DLD1 (cell line): ENCODE measurements around the gene ADAM12.

Experiments
- in situ Hi-C: cut with HindIII; loops from 2 replicates; pipeline ENCODE4 v1.10.0; 2017; ENCODE audit warnings: low sequenced_read_pairs

Gene ADAM12

DNA sequence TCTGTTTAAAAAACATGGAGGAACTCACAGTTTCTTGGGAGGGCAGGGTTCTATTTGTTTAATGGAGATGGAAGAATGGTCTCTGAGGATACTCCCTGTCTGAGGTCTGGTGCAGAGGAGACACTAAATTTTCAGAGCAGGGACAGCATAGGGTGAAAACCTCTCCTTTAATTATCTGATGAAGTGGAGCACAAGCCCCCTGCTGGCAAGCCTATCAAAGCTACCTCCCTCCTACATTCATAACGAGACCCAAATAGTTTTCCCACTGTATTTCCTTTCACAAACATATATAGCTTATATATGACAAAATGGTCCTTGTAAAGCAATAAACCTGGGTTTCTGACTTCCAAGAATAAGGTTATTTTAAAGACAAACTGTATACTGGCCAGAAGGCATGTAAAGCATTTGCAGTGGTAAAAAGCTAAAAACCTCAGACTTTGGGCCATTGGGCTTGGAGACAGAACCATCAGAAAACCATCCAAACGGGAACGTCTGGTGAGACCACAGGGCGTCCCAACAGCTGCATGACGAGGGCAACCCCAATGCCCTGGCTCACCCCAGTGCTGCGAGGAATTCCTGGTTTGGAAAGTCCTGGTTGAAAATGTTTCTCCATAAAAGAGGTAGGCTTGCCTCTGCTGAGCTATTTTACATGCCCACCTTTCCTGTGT lies 290.6 kb downstream of the ADAM12 start:
- in situ Hi-C loops, result no loop called here

DNA sequence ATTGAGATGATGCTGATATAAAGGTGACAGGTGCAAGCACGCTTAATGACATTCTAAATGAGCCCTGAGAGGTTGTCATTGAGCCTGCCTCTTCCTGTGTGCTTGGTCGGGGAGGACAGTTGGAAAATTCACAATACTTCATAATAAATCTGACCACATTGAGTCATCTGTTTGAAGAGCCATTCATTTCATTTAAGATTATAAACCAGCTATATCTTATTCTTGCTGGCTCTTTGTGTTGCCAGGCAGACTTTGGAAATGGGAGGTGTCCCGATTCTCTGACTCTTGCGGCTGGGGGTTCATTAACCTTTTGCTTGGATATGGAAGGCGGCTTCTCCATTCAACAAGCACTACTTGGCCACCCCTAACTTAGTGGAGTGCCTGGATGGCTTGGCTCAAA lies 293.7 kb downstream of the ADAM12 start:
- in situ Hi-C loops, result no loop called here

DNA sequence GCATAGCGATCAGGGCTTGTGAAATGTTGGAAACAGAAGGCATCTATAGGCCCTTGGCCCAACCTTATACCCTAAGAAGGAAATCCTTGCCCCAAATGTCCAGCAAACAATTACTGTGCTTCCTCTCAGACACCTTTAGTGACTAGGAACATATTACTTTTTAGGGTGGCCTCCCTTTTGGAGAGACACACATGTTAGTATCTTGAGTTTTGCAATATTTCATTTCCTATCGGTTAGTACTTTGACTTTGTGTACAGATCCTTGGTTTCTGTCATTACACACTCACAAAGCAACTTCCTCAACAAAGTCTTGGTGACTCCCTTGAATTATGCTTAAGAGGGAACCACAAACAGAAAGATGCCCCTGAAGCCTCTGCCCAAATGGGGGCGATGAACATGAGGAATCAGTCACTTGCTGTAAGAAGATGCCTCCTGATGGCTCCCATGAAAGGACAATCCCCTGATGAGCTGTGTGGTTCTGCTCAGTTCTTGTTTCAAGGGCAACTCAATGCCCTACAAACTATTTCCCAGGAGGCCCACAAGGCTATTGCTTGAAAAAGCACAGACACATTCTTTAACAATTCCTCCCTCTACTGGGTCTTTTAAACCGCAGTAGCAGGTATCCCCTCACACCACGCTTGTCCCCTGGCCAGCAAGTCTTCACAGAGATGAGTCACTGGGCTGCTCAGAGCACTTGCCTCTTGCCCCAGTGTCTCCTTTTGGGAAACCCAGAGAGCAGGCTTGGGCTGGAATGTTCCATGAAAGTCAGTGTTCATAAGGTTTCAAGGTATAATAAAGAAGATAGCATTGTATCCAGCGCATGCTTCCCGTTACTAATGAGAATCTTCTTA lies 295.7 kb downstream of the ADAM12 start:
- in situ Hi-C loops, result no loop called here

DNA sequence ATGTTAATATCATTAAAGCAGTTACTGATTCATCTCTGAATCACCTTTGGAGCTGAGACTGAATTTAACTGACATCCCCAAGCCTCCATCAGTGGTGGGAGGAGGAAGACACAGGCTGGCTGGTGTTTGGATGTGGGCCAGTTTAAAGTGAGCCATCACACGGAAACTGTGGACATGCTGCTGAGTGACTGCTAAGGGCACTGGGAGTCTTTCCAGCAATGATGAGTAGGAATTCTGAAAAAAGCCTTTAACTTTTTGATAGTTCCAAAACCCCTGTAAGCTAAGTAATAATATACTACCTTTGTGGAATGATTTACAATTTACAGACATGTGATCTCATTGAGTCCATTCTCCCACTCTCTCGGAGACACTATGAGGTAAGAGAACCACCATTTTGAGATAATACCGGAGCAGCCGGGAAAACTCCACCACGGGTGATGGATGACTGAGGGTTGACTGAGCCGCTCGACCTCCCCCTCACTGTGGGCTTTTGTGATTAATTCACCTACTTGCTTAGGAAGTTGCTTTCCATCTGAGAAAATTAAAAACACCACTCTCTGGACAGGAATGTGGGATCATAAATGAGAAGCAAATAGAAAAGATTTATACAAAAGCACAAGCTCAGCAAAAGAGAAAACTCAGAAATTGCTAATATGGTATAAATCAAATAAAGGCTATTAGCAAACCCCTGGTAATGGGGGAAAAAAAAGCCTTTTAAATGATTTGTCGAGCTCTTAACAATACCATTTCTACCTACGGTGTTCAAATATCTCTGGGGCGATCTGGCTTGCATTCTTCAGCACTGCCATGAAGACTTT lies 297.2 kb downstream of the ADAM12 start:
- in situ Hi-C loops, result no loop called here

DNA sequence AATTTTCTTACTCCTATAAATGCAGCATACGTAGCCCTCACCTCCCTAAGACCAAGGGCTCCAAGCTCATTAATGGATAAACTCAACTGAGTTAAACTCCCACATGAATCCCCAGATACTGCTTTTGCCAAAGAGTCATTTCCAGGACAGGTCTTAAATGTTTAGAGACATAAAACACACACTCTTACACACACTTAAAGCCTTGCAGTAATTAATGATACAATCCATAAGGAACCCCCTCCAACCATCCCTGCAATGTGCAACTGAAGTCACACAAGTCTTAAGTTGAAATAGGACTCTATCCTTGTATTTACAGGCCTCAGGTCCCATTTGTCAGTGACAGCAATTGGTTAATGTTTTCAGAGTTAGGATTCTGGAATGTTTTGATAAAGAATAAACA lies 297.8 kb downstream of the ADAM12 start:
- in situ Hi-C loops, result no loop called here

DNA sequence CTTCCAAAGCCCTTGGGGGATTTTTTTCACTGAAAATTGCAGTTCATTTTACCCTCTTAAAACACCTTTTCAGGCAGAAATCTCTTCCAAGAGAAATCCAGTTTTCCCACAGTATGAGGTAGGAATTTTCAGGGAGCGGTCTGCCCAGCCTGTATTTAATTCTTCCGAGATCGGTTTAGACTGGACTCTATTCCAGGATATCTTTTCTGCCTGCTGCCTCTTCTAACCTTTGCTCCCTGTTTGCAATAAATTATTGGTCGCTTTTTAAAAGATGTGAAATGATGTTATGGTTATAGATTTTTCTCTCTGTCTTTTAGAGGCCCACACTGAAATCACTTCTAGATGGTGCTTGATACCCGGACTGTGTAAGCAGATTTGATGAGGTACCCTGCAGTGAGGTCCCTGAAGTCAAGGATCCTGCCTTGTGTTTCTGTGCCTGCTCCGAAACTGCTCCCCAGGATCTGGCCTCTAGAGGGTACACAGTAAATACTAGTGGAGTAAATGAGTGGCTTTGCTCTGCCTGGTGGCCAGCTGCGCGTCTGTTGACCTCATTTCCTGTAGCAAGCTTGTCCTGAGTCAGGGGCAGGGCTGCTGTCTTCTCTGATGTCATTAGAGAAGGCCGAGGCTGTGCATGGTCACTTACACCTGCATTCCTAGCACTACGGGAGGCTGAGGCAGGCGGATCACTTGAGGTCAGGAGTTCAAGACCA lies 300.3 kb downstream of the ADAM12 start:
- in situ Hi-C loops, result no loop called here

DNA sequence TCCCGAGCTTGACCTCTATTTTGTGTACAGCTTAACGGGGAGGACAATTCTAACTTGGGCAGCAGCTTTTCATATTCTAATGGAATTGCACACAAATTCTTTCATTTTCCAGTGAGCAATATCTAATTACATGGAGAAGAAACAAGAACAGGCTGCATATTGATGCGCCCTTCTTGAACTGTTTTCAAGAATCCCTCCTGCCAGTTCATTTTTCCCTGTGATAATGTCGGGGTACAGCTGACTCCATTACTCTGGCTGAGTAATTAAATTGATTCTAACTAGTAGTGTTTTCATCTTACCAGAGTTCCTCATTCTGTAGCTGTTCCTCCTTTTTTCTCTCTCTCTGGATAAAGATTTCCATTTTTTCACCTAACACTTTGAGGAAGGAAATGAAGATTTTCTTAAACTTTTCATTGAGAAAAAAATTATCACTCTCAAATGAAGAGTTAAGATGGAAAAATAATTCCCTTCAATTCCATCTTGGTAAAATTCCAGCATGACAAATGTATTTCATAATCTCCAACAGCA lies 301.1 kb downstream of the ADAM12 start:
- in situ Hi-C loops, result no loop called here

DNA sequence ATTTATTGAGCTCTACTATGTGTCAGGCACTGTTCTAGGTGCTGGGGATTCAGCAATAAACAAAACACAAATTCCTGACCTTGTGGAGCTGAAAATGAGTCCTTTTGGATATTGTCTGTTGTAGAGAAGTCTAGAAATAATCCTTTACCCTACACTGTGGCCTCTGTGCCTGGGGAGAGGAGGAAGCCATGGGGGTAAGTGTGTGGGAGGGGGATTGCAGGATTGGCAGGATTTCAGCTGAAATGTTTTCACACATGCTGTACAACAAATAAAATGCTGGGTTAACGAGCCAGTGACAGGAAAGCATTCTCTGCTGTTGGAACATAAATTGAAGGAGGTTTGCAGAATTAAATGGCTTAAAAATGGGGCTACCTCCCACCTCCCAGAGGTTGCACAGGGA lies 302.5 kb downstream of the ADAM12 start:
- in situ Hi-C loops, result no loop called here

DNA sequence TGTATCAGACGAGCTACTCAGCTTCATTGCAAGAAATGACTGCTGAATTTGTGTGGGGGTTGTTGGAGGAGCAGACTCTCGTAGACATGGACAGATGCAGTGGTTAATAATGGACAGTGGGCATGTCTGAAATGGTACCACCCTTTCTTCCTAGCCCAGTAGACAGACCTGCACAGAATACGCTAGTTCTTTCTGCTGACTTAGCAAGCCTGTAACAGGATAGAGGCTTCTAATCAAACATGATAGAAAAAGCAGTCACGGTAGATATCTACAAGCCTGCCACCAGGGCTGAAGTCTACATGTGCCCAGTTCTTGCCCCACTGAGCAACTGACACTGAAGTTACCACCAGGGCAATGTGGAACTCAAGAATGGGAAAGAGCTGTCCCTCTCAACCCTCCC lies 303.9 kb downstream of the ADAM12 start:
- in situ Hi-C loops, result no loop called here

DNA sequence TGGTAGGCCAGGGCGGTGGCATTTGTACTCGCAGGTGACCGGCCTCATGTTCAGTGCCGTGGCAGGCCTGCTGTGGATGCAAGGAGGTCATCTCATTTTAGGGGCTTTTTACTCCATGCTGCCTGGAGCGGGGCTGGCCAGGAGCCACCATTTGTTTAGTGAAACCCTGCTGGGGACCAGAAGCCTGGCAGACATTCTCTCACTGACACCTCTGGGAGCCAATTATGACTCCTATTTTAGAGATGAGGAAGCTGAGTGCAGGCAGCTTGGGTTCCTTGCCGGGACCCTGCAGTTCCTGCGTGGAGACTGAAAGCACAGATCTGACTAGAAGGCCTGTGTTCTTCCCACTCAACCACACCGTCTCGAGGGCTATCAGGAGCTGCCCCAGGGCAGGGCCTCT lies 305.3 kb downstream of the ADAM12 start:
- in situ Hi-C loops, result no loop called here

DNA sequence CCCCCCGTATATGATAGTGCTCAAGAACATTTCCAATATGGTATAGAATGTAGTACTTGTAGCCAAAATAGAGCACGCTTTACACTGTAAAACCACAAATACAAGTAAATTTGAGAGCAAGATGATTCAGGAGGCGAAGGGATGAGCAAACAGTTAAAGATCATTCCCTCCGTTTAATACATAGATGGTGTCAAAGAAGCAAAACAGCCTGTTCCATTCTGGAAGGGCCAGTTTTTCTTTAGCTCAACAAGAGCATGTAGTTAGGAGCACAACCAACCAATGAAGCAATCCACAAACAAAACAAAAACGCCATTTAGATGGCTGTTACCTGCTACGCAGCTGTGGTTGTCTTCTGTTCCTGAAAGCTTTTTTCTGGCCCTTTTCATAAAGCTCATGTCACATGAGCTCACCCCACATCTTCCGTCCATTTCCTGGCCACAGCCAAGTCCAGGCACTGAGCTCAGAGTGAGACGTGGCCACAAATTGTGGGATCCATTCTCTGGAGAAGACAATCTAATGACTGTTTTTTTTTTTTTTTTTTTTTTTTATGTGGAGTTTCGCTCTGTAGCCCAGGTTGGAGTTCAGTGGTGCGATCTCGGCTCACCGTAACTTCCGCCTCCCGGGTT lies 306.3 kb downstream of the ADAM12 start:
- in situ Hi-C loops, result no loop called here

DNA sequence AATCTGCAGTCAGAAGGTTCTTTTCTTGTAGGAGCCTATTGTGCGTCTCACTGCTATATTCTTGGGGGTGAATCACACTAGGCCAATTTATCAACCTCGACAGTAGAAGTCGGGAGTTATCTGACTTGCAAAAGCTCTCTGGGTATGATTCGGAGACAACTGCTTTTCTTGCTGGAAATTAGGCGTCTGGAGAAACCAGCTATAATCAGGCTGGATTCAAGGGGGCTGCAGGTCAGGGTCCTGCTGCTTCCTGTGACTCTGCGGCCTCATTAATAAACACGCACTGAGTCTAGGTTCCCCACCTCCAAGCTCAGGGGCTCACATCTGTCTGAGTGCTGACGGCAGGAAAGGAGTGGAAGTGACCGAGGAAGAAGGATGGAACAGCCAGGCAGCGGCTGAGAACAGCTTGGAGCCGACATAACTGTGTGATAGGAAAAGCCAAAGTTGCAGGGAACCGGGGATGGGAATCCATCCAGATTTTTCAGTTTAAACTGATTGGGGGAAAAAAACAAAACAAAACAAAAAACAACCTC lies 307.3 kb downstream of the ADAM12 start:
- in situ Hi-C loops, result no loop called here

DNA sequence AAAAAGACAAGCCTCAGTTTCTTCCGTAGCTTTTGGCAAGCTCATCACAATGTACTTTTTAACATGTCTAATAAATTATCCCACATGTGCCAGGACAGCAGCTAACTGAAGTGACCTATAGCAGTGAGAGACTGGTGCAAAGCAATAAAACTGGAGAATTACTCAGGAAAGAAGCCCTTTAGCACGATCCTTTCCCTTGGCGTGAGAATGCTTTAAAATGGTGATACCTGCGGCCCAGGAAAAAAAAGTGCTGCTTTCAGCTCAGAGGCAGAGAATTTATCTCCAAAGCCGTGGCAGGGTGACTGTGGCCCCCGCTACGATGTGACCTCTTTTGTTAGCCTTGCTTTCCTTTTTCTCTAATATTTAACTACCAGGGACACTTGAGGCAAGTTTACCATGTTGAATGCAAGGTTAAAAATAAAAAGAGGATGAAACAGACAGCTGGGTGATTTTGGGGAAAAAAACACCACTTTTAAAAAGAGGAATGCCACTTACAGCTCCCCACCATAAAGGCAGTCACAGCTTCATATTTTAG lies 307.9 kb downstream of the ADAM12 start:
- in situ Hi-C loops, result no loop called here

DNA sequence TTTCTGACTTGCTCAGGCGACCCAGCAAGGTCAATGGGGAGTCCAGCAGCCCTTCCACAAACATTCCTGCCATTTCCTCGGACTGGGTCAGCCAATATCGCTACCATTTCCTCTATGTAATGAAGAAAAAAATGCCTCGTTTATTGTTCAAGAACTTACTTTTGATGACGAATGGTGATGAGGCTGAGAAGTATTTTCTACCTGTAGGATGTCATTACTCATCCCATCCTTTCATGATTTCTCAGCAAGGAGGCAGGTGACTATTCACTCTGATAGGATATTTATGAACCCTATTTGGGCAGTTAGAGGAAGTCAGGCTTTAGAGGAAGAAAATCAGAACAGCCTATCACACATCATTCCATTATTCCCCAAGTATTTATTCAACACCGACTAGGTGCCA lies 313.3 kb downstream of the ADAM12 start:
- in situ Hi-C loops, result no loop called here

DNA sequence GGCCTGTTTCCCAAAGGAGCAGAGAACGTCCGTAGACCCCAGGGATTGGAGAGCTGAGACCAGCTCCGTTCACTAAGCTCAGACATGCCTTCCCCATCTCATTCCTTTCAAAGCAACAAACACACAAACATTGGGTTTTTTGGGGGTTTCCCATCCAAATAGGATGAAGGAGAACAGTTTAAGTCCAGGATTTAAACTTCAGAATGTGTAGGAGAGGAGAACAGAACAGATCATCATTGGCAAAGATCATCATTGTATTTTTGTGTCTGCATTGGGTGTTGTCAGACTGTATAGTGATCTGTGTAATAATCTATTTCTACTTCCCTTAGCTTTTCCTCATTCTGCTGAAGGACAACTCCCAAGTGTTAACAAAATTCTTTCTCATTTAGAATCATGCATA lies 314.0 kb downstream of the ADAM12 start:
- in situ Hi-C loops, result no loop called here

DNA sequence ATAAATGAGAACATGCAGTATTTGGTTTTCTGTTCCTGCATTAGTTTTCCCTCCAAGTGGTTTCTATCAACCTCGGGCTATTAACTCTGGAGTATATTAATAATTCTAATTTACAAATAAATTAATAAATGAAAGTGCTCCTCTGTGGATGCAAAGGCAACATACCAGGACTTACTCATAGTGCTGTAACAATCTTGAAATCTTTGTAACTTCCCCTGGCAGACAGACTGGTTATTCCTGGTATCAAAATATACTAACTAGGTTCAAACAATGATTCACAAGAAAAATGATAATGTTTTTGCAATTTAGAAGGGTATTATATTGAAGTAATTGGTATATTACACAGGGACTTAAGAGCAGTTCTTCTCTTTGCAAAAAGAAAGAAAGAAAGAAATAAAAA lies 314.7 kb downstream of the ADAM12 start:
- in situ Hi-C loops, result no loop called here

DNA sequence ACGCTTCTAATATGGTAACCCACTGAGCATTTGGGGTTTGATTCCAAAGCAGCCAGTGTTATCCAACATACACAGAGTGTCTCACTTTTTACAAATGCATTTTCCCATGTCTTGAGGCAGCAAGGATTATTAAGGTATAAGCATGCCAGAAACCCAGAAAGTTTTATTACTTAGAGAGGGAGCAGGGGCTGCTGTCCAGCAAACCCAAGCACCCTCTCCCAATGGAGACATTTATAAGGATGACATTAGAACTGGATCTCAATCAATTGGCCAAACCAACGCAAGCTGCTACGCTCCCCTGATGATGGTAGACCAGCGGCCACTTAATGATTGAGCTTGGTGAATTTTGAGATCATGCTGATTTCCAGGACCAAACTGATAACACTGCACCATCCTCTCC lies 315.7 kb downstream of the ADAM12 start:
- in situ Hi-C loops, result no loop called here

DNA sequence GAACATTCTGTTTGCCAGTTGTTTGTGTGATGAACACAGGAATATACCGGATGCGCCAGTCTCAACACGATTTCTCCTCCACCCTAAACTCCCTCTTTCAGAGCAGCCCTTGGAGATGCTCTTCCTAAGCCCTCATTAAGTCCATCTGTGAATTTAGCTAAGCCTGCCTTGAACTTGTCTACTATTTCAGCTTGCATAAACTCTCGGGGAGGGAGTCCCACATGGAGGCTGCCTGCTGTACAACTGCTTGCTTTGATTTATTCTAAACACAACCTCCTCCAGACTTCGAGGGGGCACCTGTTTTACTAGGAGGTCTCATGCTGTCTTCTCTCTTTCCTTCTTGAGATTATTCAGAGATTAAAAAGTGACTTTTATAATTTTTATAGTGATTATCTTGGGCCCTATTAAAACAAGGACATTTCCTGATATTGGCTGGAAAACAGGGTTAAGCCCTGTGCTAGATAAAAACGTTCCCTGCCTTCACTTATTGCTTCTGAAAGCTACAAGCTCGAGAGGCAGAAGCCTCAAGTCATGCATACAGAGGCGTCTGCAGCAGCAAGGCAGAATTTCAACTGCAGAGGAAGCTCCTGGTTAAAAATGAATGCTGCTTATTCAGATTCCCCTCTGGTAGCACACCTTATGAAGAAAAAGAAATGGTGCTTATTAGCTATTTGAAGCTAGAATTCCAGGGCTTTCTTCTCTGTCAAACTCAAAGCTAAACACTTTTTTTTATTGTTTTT lies 317.6 kb downstream of the ADAM12 start:
- in situ Hi-C loops, result no loop called here

DNA sequence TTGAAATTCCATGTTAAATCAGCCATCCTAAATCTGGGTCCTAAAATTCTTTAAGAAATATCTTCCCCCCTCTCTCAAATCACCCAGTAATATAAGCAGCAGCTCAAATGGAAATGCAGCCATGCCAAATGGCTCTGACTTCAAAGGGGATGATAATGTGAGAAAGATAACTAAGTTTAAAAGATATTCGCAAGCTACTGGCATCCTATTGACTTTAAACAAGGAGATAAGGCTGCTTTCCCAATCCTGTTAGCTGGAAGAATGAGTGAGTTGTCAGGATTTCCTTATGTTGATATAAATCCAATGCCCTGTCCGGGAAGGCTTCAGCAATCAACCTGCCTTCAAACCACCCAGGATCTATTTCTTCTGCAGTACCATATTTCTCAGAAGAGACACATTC lies 320.0 kb downstream of the ADAM12 start:
- in situ Hi-C loops, result no loop called here
